Measurements from ENCODE around the gene NAPEPLD. TPM values are rescaled to one million over a fixed set of nuclear protein-coding genes. Genes with fewer than 3 reads are reported as not detected.
"Not testable (repeated sequence)": the region's sequence is repeated elsewhere in the genome, so short reads cannot be mapped to it uniquely, and the experiment has no call there.

NAPEPLD gene
- polyA plus RNA-seq, 1 donor, result 14.5 TPM

DNA sequence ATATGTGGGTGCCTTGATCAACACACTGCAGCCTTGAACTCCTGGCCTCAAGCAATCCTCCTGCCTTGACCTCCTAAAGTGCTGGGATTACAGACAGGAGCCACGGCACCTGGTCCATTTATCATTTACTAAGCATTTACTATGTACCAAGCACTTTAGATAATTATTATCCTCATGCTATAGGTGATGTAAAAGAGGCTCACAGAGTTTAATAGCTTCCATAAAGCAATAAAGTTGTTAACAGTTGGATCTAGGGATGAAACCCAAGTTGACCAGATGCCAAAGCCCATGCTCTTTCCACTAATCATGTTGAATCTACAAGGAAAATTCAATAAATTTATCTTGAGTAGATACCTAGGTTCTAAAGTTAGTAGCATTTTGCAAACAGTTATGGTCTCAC lies 5.0 kb downstream of the NAPEPLD start:
- no peak for DNase-seq

DNA sequence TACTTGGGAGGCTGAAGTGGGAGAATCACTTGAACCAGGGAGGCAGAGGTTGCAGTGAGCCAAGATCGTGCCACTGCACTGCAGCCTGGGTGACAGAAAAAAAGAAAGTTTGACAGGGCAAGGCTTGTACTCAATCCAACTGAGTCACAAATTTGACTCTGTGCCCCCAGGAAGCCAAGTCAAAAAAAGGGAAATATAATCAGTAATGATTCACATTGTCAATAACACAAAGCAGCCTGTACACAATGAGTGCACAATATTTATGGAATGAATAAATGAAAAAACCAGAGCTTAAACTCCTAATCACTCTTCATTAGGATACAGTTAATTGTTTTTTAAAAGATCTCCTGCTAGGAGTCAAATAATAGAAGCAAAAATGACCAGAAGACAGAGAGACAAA lies 6.4 kb downstream of the NAPEPLD start:
- no peak for DNase-seq

DNA sequence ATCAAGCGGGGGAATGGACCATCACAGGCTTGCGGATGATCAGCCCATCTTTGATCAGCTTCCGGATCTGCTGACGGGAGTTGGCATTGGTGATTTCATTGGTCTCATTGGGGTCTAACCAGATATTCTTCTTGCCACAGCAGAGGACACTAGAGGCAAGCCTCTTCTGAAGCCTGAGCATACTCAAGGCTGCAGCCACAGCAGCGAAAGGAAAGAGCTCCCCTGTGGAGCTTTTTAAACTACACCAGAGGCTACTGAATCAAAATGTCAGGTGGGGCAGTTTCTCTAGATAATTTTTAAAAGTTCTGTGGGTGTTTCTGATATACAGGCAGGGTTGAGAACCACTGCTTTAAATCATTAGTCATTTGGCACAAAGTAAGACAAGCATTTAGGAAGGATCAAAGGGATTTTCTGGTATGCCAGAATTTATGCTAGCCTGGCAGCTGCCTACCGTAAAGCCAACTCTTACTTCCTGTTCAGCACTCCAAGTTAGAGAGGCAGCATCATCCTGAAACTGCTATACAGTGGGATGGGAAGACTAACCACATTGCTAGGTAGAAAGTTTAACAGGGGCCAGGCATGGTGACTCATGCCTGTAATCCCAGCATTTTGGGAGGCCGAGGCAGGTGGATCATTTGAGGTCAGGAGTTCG lies 7.0 kb downstream of the NAPEPLD start:
- DNase-seq, result no peak

DNA sequence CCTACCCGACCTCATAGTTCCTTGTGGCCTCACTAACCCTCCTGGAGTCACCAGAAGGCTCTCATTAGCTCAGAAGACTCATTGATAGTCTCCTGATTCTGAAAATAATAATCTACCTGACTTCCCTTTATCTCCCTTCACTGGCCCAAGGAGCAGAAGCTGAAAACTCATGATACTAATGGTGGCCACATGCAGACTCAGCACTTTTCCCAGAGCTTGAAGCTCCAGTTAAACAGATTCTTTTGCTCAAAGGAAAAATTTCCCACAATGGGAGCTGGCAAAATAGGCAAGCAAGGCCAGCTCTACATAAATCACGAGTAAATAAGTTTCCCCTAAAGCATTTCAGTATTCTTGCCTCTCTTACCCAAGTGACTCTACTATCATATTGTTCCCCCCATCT lies 8.2 kb downstream of the NAPEPLD start:
- DNase-seq, result no peak

DNA sequence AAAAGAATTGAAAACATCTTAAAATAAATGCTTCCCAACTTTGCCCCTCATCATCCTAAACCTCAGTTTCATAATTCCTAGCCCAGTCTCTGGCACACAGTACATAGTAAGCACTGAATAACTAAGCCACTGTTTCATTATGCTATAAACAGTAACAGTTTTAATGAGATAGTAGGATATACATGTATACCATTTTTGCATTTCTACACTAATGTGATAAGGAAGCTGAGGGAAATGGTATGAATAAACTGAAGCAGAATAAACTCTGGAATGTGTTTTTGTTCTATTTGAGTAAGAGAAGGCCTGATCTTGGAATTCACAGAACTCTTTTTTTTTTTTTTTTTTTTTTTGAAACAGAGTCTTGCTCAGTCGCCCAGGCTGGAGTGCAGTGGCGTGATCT lies 8.8 kb downstream of the NAPEPLD start:
- DNase-seq, result no peak

DNA sequence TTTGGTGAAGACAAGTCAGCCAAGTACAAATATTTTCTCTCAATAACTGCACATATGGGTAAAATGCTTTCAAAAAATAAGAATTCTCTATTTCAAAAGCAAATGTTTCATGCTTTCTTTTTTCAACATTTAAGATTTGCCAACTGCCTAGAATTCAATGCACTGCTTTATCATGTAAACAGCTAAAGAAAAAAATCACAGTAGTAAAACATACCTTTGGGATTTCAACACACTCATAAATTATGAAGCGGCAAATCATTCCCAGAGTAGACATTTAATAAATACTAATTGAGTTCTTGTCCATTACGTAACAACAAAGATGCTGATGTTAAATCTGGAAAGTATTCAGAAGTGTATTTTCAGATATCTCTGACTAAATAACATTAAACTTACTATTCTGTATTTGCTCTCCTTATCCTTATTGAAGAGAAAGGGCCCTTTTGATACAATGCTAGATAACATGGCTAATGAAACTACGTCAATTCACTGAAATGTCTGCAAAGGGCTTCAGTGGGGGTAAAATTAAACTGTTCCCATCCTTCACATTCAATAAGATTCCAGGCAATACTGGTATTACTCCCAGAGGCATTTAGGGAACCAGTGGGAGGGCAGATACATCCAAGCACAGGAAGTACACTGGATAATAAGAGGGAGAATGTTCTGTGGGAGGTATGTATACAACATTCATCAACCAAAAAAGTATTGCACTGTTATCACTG lies 13.9 kb downstream of the NAPEPLD start:
- DNase-seq, result no peak

DNA sequence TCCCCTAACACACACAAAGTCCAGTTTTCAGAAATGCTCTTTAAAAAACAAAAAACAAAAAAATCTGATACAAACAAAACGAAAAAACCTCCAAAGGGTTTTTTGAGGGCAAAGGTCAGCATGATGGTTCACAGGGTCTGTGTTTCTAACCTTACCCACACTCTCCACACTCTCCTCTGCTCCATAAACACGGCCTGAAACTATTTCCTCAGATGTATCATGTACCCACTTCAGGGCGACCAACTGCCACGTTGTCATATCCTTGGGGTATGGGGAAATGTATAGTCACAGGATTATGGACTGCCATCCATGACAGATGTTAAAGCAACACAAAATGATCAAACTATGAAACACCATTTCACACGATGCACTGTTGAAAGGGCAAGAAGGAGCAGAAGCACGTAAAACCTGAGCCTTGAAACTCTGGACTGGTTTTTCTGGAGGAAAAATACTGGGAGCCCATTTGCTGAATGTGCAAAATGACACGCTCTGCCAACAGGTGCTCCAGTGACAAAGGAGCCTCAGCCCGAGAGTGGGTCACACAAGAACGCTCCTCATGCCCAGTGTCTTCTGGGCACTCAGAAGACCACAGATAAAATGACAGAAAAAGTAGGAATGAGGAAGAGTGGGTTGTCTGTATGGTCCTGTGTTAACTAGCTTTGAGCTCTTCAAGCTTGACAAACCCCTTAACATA lies 15.8 kb downstream of the NAPEPLD start:
- DNase-seq, result no peak

DNA sequence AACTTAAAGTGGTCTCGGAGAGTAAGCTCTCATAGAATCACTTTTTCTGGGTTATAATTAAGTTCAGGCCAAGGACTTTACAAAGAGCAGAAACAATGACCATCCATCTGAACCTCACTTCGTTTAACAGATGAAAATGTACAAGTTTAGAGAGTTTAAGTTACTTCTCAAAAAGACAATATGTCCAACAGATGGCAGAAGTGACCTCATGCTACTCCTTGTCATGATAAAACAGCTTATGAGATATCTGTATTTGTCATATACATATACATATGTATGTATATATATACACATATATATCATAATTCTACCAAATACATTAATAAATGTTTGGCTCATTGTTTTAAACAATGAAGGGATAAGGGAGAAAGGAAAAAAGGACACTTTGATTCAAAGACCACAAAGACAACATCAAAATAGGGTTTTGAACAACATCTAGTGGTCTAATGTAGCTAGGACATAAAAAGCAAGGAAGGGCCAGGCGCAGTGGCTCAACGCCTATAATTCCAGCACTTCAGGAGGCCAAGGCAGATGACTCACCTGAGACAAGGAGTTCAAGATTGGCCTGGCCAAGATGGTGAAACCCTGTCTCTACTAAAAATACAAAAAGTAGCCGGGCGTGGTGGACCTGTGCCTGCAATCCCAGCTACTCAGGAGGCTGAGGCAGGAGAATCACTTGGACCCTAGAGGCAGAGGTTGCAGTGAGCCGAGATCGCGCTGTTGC lies 17.8 kb downstream of the NAPEPLD start:
- no peak for DNase-seq

DNA sequence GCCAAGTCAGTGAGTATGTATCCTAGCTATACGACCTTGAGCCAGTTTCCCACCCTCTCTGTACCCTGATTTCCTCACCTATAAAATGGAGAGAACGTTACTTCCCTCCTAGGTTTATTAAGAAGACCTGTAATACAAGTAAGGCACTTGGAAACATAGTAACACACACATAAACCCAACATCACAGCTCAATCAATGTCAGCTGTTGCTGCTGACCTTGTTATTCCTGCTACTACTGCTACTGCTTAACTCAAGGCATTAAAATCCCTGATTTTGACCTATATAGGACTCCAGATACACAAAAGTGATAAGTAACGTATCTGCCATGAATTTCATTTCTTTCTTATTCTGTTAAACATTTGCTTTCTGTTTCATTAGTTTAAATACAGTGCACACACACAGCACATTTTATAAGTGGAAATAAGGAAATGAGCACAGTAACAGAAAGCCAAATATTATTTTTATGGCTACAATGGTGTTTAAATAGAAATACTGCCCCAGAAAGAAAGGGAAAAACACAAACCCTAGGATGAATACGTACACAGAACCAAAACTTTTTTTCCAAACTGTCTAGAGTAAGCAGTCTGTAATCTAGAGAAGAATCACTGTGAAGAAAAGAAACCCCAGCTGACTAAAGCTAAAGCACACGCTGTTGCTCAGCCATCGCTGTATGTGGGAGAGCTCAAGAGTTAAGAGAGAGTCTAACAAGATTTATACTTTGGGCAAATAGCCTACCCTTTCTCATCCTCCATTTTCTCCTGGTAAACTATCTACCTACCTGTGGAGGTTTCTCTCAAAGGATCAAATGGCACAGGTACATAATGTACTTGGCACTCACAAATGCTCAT lies 19.0 kb downstream of the NAPEPLD start:
- no peak for DNase-seq

DNA sequence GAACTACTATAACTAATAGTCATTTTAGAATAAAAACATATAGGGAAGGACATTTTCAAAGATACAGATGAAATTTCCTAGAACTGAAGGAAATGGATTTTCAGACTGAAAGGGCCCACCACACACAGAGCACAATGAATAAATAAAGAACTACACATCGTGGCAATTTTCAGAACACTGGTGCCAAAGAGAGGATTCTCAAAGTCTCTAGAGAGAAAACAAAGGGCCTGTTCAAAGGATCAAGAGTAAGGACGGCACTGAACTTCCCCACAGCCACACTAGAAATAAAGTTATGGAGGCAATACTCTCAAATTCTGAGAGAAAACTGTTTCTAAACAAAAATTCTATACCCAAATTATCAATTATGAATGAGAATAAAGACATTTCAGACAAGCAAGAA lies 21.9 kb downstream of the NAPEPLD start:
- DNase-seq, result no peak

DNA sequence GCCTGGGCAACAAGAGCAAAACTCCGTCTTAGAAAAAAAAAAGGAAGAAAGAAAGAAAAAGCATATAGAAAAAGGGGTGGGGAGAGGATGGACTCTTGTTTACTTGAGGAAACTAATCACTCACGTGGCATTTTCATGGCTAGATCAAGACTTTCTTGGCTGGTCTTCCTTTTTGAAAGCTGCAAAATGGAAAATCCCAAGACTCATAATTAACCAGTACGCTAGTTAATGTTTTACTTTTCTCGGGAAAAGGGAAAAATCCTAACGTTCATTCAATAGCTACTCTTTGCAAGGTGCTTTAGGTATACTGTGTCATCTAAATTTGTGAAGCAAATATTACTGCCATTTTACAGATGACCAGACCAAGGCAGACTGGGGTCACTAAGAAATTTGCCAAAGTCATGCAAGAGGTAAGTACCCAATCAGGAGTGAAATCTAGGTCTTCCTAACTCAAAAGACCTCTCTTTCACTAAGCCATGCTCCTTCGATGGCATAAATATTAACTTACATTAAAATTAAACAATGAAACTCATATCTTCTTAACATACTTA lies 24.4 kb downstream of the NAPEPLD start:
- no peak for DNase-seq

DNA sequence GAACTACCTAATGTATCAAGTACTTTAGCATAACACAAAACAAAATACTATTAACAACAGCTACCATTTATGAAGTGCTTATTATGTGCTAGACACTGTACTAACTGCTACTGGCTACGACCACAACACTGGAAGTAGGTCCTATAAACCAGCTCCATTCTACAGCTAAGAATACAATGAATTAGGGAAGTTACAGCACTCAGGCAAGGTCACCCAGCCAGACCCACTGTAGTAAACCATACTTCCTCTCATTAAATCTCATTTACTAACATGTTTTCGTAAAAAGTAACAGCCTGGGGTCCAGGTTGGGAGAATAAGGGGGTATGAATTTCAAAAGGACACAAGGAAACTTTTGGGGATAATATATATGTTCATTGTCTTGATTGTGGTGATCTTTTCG lies 25.4 kb downstream of the NAPEPLD start:
- DNase-seq, result no peak

DNA sequence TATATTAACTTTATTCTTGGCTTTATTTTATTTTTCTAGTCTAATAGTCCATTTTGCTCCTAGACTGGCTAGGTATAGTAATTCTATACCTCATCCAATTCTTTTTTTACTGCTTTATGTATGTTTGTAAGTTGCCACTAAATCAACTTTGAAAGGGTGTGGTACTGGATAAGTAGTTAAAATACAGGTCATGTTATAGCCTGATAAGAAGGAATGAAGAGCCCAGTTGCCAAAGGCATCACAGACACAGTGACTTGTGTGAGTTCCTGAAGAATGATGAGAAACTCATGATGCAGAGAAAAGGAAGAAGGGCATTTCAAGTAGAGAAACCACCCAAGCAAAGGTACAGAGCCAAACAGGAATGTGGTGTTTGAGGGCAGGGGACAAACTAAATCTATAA lies 27.3 kb downstream of the NAPEPLD start:
- DNase-seq, result no peak

DNA sequence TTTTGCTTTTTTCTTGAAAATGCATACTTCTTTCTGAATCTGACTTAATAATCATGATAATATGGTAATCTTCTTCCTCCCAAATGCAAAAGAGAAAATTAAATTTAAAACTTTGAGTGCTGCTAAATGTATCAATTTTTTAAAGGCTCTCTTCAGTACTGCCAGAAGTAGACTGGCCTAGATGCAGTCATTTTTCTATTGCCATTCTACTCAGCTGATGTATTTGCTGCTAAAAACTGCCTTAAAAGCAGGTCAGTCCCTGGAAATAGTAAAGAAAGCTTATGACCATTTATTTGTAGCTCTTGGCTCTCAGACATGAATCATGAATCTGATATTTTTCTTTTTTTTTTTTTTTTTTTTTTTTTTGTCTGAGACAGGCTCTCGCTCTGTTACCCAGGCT lies 28.5 kb downstream of the NAPEPLD start:
- DNase-seq, result no peak

DNA sequence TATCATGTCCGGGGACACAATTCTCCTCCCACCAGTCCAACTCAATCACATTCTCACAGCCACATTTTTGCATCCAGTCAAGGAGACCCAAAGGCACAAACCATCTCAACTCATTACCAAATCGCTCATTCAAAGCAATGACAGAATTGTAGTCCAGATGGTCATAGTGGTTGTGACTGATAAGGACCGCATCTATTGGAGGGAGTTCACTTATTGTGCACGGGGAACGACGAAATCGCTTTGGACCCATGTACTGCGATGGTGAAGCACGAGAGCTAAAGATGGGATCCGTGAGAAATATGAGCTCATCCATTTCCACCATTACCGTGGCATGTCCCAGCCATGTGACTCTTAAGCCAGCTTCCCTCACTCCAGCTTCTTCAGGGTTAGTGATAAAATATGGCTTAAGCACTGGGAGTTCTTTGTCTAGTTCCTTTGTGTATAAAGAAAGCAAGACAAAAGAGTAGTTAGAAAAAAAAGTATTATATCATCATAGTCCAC lies 29.1 kb downstream of the NAPEPLD start:
- DNase-seq, result no peak

DNA sequence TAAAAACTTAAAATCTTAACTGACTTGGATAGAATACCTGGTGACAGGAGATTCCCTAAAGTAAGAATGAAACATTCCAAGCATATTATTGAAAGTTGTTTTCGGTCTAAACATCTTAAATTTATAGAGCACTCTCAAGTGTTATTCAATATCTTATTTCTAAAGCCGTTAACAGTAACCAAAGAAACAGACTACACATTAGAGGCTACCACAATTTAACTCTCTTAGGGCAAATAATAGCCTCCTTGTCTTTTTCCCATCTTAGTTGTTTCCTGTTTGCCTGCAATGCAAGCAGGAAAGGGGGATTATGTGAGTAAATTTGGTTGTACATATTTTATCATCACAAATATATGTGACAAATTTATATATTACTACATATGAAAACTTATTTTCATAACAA lies 31.4 kb downstream of the NAPEPLD start:
- no peak for DNase-seq

DNA sequence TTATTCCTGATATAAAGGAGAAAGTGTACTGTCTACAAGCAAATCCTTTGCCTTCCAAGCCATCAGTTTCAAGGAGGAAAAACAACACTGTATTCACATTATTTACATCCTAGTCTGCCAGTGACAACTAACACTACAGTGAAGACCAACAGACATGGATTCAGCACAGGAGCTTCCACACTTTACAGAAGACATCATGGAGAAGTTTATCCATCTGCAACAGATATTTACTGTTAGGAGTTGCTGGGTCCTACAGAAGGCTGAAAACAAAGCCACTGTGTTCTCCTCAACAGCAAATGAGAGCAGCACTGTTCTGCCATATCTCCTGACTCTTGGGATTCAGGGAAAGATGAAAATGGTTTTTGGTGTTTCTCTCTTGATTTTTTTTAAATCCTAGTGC lies 31.9 kb downstream of the NAPEPLD start:
- DNase-seq, result no peak

DNA sequence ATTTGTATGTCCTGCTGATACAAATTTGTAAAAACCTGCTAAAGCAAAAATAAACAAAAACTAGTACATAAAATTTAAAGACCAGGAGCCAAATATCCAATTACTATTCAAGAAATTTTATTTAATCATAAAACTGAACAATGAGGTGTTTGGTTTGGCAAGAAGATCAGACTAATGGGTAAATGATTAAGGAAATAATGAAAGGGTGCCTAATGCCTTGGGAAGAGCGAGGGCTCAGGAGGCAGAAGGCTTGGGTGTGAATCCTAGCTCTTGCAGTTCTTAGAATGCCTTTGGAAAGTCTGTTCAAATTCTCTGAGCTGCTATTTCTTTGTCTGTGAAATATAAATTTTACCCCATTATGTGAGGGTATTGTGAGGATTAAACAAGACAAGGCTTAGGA lies 32.4 kb downstream of the NAPEPLD start:
- no peak for DNase-seq

DNA sequence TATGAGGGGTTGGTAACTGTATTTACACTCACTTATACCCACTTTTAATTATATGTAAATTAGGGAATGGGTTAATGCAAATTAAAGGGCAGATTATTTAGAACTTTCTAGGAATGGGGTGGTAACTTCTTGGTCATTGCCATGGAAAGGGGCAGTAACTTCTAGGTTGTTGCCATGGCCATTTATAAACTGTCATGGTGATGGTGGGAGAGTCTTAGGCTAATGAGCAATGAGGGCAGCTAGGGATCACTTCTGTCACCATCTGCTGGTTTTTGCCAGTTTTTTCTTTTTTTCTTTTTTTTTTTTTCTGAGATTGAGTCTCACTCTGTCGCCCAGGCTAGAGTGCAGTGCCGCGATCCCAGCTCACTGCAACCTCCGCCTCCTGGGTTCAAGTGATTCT lies 33.1 kb downstream of the NAPEPLD start:
- no peak for DNase-seq

DNA sequence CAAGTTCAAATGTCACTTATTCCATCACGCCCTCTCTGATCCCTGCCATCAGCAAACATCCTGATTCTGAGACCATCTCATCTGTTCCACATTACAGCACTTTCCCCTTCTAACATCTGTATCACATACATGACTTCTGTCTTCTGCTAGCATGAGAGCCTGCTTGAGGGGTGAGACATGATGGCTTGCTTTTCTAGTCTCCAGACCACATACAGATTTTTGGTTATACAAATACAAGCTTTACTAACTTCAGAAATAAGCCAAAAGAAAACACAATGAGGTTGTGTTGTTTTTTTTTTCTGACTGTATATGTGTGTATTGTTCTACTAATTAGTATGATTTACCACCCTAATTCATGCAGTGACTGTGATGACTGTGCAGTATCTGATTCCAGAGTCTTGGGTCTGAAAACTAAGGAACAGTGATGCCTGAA lies 34.3 kb downstream of the NAPEPLD start:
- DNase-seq, result no peak

DNA sequence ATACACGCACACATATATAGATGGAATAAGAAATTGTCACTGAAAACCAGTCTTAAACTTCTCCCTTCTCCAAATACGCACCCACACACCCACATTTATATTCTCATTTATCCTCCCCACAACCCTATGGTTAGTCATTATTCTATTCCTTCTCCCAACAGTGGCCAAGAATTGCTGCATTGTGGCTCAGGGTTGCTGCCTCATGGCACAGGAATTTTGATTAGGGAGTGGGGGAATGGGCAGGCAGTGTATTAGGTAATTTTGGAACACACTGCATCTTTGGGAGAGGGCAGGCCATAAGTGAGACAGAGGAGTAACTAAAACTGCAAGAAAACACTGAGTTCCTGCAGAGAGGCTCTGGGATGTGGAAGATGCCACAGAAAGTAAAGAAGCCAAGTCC lies 35.7 kb downstream of the NAPEPLD start:
- no peak for DNase-seq

DNA sequence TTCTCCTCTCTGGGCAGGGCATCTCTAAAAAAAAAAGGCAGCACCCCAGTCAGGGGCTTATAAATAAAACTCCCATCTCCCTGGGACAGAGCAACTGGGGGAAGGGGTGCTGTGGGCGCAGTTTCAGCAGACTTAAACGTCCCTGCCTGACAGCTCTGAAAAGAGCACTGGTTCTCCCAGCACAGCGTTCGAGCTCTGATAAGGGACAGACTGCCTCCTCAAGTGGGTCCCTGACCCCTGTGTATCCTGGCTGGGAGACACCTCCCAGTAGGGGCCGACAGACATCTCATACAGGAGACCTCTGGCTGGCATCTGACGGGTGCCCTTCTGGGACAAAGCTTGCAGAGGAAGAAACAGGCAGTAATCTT lies 42.2 kb downstream of the NAPEPLD start:
- not testable (repeated sequence) for DNase-seq

Measured in hindlimb muscle (tissue), 1 donor.